CD4-positive, alpha-beta memory T cell (primary cell): Measurements from ENCODE around the gene CMTR1. TPM values are rescaled to one million over a fixed set of nuclear protein-coding genes. Genes with fewer than 3 reads are reported as not detected.

Experiments
- CTCF ChIA-PET: fragments of 350-600 bp; sonication (Branson Sonifier 250); formaldehyde crosslinking; loops from one replicate; lab custom pipeline; 2021; ENCODE audit warnings: inconsistent platforms; ENCODE audit not compliant: partially characterized antibody; lab: Charles Lee
- POLR2A ChIA-PET: fragments of 350-600 bp; sonication (Branson Sonifier 250); formaldehyde crosslinking; loops from one replicate; lab custom pipeline; 2021; ENCODE audit not compliant: partially characterized antibody; lab: Charles Lee
- DNase-seq, 5 donors: peaks; one replicate each; pipeline versions ENCODE4 v3.0.0 to v3.0.0-alpha.2; 2020 to 2022; ENCODE audit warnings: mixed read lengths in 1 of 5
- H3K27ac ChIP-seq: one replicate; pipeline ENCODE4 v1.7.0; 2013; ENCODE audit warnings: low read depth, low read length
- H3K27me3 ChIP-seq: 2 replicates; pipeline ENCODE4 v1.7.0; 2013; ENCODE audit warnings: mild to moderate bottlenecking, low read length, moderate library complexity; ENCODE audit not compliant: insufficient read depth
- H3K36me3 ChIP-seq: 2 replicates; pipeline ENCODE4 v1.7.0; 2013; ENCODE audit warnings: mild to moderate bottlenecking, low read length, moderate library complexity; ENCODE audit not compliant: insufficient read depth
- H3K4me1 ChIP-seq: 2 replicates; pipeline ENCODE4 v1.7.0; 2013; ENCODE audit warnings: mild to moderate bottlenecking, low read length, moderate library complexity; ENCODE audit not compliant: insufficient read depth
- H3K4me3 ChIP-seq, 2 donors: one replicate each; pipeline ENCODE4 v1.7.0; 2013; ENCODE audit warnings: low read length in 2 of 2, mild to moderate bottlenecking in 1 of 2
- H3K9me3 ChIP-seq, 2 donors: one replicate each; pipeline ENCODE4 v1.7.0; 2013; ENCODE audit warnings: low read length in 2 of 2, control low read depth in 1 of 2; ENCODE audit not compliant: control insufficient read depth in 1 of 2
- H3K27ac Mint-ChIP-seq, 7 donors: one replicate each; pipeline ENCODE4 v1.8.0; 2020 to 2021; ENCODE audit warnings: mixed read lengths in 7 of 7, mild to moderate bottlenecking in 6 of 7, inconsistent platforms in 3 of 7, moderate library complexity in 3 of 7
- H3K27me3 Mint-ChIP-seq, 2 donors: one replicate each; pipeline ENCODE4 v1.8.0; 2020 to 2021; ENCODE audit warnings: mixed read lengths in 2 of 2
- H3K36me3 Mint-ChIP-seq, 2 donors: one replicate each; pipeline ENCODE4 v1.8.0; 2020 to 2021; ENCODE audit warnings: mixed read lengths in 2 of 2, inconsistent platforms in 1 of 2, mild to moderate bottlenecking in 1 of 2
- H3K4me1 Mint-ChIP-seq, 4 donors: one replicate each; pipeline ENCODE4 v1.8.0; 2020 to 2021; ENCODE audit warnings: mixed read lengths in 4 of 4, mild to moderate bottlenecking in 1 of 4
- H3K4me3 Mint-ChIP-seq, 8 donors: one replicate each; pipeline ENCODE4 v1.8.0; 2020 to 2021; ENCODE audit warnings: mixed read lengths in 8 of 8, mild to moderate bottlenecking in 7 of 8, moderate library complexity in 6 of 8, inconsistent platforms in 3 of 8
- H3K9me3 Mint-ChIP-seq, 8 donors: one replicate each; pipeline ENCODE4 v1.8.0; 2020 to 2021; ENCODE audit warnings: mixed read lengths in 8 of 8, mild to moderate bottlenecking in 5 of 8, inconsistent platforms in 3 of 8, moderate library complexity in 1 of 8
- intact Hi-C: fragments of 100-400 bp; cut with micrococcal nuclease; formaldehyde crosslinking; loops from one replicate; pipeline ENCODE4 v1.15.1; 2023
- polyA plus RNA-seq, 2 donors: library from polyadenylated mRNA; unstranded; fragments of 300-500 nt; fragmentation: Illumina TruSeq; gene quantifications; one replicate each; pipeline ENCODE4 v1.2.3, GENCODE V29; 2021
- total RNA-seq, 2 experiments: library from RNA; stranded (reverse); gene quantifications; one replicate each; pipeline ENCODE4 v1.2.3, GENCODE V29; 2021

The CMTR1 gene
- total RNA-seq: 10 to 100 TPM; 75.0 to 79.1 TPM
- 10 to 100 TPM; 28.4 to 32.6 TPM for polyA plus RNA-seq

- peak within 1 kb of the TSS; percentile 95 to 100 (median 97) for H3K27ac Mint-ChIP-seq
- H3K9me3 Mint-ChIP-seq: peaks cover 0 to 8% (median 0%) of the 10 kb centered on the region in 8 donors
- peak; percentile 97 to 98 (median 97) for DNase-seq
- POLR2A ChIA-PET: interaction anchor here (0.5 to 2.5 kb wide), 22 partner anchors 10 to 1312 kb away, joined by 3 to 40 read pairs (median 4); partner anchors contain the start of genes CCDC167, MDGA1, PPIL1 and RNF8
- peaks cover 24 to 52% (median 40%) of the 10 kb centered on the region in 4 donors for H3K4me1 Mint-ChIP-seq
- H3K9me3 ChIP-seq: no peaks in the 10 kb centered on the region
- H3K4me1 ChIP-seq: peaks cover 32% of the 10 kb centered on the region
- intact Hi-C loops: loop anchor here (1.0 to 5.0 kb wide), 5 partner anchors 69 to 384 kb away; partner anchors contain the start of gene ZFAND3
- CTCF ChIA-PET: interaction anchor here (1.0 to 1.2 kb wide), 3 partner anchors 10 to 107 kb away, joined by 3 read pairs; no protein-coding TSS in a partner anchor
- H3K27me3 ChIP-seq: no peaks in the 10 kb centered on the region
- peak within 1 kb of the TSS; percentile 61 to 95 for H3K4me3 ChIP-seq
- peaks cover 3 to 5% of the 10 kb centered on the region in 2 donors for H3K27me3 Mint-ChIP-seq
- H3K4me3 Mint-ChIP-seq: peak within 1 kb of the TSS; percentile 92 to 98 (median 93)
- peaks cover 19 to 39% of the 10 kb centered on the region in 2 donors for H3K36me3 Mint-ChIP-seq
- peaks cover 28% of the 10 kb centered on the region for H3K36me3 ChIP-seq
- H3K27ac ChIP-seq: peak within 1 kb of the TSS; percentile 96
Measured at GRCh38 chr6:37432916-37433656, at the start of gene CMTR1. Gene CMTR1 (plus strand): TSS chr6:37433221. CDS start chr6:37435630, 2,409 bp downstream.

- Histone ChIP-seq H3K4me3 (no peak overlapping the region), H3K27me3 (no peaks in the 10 kb centered on the region), H3K9me3 (no peaks in the 10 kb centered on the region), H3K27ac (no peak overlapping the region), H3K4me1 (no peaks in the 10 kb centered on the region), H3K36me3 (peaks cover 8% of the 10 kb centered on the region)
- Mint-ChIP-seq H3K4me3 (no peak overlapping the region), H3K27ac (no peak overlapping the region), H3K27me3 (no peaks in the 10 kb centered on the region), H3K36me3 (peaks cover 9 to 26% of the 10 kb centered on the region in 2 donors), H3K4me1 (no peaks in the 10 kb centered on the region), H3K9me3 (no peaks in the 10 kb centered on the region)
- CTCF ChIA-PET: no interaction called here
- intact Hi-C loops: no loop called here
- no peak for DNase-seq
- POLR2A ChIA-PET: no interaction called here
Measured at GRCh38 chr6:37388578-37388977, 44.4 kb upstream of the CMTR1 start.

DNA sequence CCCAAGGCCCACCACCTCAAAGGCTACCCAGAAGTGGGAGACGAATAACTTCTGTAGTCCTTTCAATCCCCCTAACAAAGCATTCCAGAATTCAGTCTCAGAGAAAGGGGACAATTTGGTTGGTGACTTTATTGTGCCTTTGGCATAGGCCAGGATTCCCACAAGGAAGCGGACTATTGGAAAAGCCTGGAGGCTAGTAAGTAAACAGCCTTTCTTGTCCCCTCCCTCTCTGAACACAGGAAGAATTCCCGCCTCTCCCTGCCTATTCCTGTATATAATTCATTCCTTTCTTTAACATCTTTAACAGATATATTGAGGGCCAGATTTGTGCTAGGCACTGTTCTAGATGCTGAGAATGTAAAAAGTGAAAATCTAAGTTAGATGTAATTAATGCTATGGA lies 43.2 kb upstream of the CMTR1 start:
- H3K4me3 Mint-ChIP-seq: no peak overlapping the region
- H3K36me3 ChIP-seq: peaks cover 8% of the 10 kb centered on the region
- no peaks in the 10 kb centered on the region for H3K27me3 ChIP-seq
- no peak overlapping the region for H3K27ac ChIP-seq
- H3K27ac Mint-ChIP-seq: no peak overlapping the region
- intact Hi-C loops: no loop called here
- H3K36me3 Mint-ChIP-seq: peaks cover 13 to 23% of the 10 kb centered on the region in 2 donors
- H3K9me3 ChIP-seq: no peaks in the 10 kb centered on the region
- ChIA-PET CTCF (no interaction called here), POLR2A (no interaction called here)
- no peaks in the 10 kb centered on the region for H3K4me1 ChIP-seq
- no peaks in the 10 kb centered on the region for H3K27me3 Mint-ChIP-seq
- no peaks in the 10 kb centered on the region for H3K9me3 Mint-ChIP-seq
- no peak overlapping the region for H3K4me3 ChIP-seq
- no peak for DNase-seq
- no peaks in the 10 kb centered on the region for H3K4me1 Mint-ChIP-seq

GRCh38 chr6:37391120-37391519 lies 41.9 kb upstream of the CMTR1 start:
- no peak overlapping the region for H3K27ac ChIP-seq
- no peak overlapping the region for H3K4me3 Mint-ChIP-seq
- peaks cover 8% of the 10 kb centered on the region for H3K36me3 ChIP-seq
- no peaks in the 10 kb centered on the region for H3K9me3 ChIP-seq
- peak overlapping the region in 4 of 7 donors; percentile 3 to 69 (median 24) for H3K27ac Mint-ChIP-seq
- peaks cover 13 to 23% of the 10 kb centered on the region in 2 donors for H3K36me3 Mint-ChIP-seq
- ChIA-PET CTCF (no interaction called here), POLR2A (no interaction called here)
- DNase-seq: no peak
- H3K4me1 ChIP-seq: no peaks in the 10 kb centered on the region
- no peak overlapping the region for H3K4me3 ChIP-seq
- H3K9me3 Mint-ChIP-seq: no peaks in the 10 kb centered on the region
- no peaks in the 10 kb centered on the region for H3K4me1 Mint-ChIP-seq
- H3K27me3 Mint-ChIP-seq: no peaks in the 10 kb centered on the region
- intact Hi-C loops: no loop called here
- H3K27me3 ChIP-seq: no peaks in the 10 kb centered on the region

DNA sequence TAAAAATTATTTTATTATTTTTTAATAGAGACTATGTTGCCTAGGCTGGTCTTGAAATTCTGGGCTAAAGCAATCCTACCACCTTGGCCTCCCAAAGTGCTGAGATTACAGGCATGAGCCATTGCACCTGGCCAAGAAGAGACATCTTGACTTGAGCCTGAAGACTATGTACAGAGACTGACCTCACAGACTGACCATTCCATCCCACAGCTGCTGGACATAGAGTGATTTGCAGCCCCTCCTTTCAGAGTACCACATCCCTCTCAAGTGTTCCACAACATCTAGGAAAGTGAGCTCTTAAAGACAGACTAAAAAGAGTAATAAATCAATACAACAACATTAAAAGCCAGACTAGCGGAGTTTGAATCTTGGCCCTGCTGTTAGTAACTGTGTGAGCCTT lies 40.2 kb upstream of the CMTR1 start:
- Mint-ChIP-seq H3K36me3 (peaks cover 10 to 16% of the 10 kb centered on the region in 2 donors), H3K4me1 (no peaks in the 10 kb centered on the region), H3K4me3 (no peak overlapping the region), H3K9me3 (no peaks in the 10 kb centered on the region), H3K27me3 (no peaks in the 10 kb centered on the region), H3K27ac (peak overlapping the region in 1 of 7 donors; percentile 82)
- intact Hi-C loops: no loop called here
- H3K9me3 ChIP-seq: no peaks in the 10 kb centered on the region
- CTCF ChIA-PET: interaction anchor here (1.3 kb wide), 1 partner anchor 11 kb away, joined by 7 read pairs; no protein-coding TSS in a partner anchor
- no peak overlapping the region for H3K27ac ChIP-seq
- H3K27me3 ChIP-seq: no peaks in the 10 kb centered on the region
- H3K36me3 ChIP-seq: peaks cover 8% of the 10 kb centered on the region
- POLR2A ChIA-PET: no interaction called here
- DNase-seq: no peak
- H3K4me1 ChIP-seq: no peaks in the 10 kb centered on the region
- no peak overlapping the region for H3K4me3 ChIP-seq

DNA sequence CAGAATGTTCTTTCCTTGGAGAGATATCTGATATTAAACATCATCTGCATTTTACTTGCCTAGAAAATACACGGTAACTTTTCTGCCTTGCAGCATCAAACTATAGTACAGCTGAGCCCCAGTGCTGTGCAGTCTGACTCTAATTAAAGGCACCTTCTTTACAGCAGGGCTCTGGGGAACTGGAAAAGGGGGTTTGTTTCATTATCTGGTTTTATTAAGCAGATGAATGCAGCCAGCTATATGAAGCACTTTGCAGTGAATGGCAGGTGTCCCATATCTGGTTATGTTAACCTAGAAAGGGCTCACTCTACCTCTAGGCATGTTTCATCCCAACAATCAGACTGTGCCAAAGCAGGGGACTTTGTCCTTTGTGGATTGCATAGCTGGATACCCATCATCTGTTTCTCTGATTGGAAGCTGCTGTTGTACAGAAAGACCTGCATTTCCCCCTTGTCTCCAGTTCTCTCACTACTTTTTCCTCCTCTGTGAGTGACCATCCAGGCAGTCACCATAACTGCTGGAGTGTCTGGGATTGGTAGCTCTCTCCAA lies 39.6 kb upstream of the CMTR1 start:
- intact Hi-C loops: no loop called here
- Histone ChIP-seq H3K27ac (no peak overlapping the region), H3K4me1 (no peaks in the 10 kb centered on the region), H3K4me3 (no peak overlapping the region), H3K27me3 (no peaks in the 10 kb centered on the region), H3K9me3 (no peaks in the 10 kb centered on the region), H3K36me3 (peaks cover 8% of the 10 kb centered on the region)
- DNase-seq: no peak
- H3K27ac Mint-ChIP-seq: peak overlapping the region in 2 of 7 donors; percentile 29 to 77
- no peaks in the 10 kb centered on the region for H3K9me3 Mint-ChIP-seq
- ChIA-PET POLR2A (no interaction called here), CTCF (interaction anchor here (1.1 to 1.3 kb wide), 2 partner anchors 12 to 174 kb away, joined by 3 to 7 read pairs; no protein-coding TSS in a partner anchor)
- H3K4me3 Mint-ChIP-seq: no peak overlapping the region
- no peaks in the 10 kb centered on the region for H3K4me1 Mint-ChIP-seq
- peaks cover 10 to 16% of the 10 kb centered on the region in 2 donors for H3K36me3 Mint-ChIP-seq
- no peaks in the 10 kb centered on the region for H3K27me3 Mint-ChIP-seq

DNA sequence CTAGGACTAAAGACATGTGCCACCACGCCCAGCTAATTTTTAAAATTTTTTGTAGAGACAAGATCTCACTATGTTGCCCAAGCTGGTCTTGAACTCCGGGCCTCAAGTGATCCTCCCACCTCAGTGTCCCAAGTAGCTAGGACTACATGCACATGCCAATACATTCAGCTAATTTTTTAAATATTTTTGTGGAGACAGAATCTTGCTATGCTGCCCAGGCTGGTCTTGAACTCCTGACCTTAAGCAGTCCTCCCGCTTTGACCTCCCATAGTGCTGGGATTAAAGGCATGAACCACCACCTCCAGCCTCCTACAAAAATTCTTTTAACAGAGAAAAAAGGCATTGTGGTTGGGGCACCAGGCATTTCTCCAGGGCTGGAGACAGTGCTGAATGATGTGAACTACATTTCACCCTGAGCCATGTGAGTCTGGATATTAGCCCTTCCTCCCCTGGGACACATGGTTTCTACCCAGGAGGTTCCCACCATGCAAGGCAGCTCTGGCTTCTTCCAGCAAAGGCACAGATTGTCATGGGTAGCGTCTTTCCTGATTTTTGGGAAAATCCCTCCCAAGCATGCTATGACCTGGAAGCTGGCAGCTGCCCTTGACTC lies 36.3 kb upstream of the CMTR1 start:
- Histone ChIP-seq H3K4me3 (no peak overlapping the region), H3K9me3 (no peaks in the 10 kb centered on the region), H3K27ac (no peak overlapping the region), H3K4me1 (no peaks in the 10 kb centered on the region), H3K27me3 (no peaks in the 10 kb centered on the region), H3K36me3 (no peaks in the 10 kb centered on the region)
- intact Hi-C loops: no loop called here
- Mint-ChIP-seq H3K9me3 (no peaks in the 10 kb centered on the region), H3K4me1 (no peaks in the 10 kb centered on the region), H3K36me3 (peaks cover 4 to 16% of the 10 kb centered on the region in 2 donors), H3K4me3 (no peak overlapping the region), H3K27me3 (no peaks in the 10 kb centered on the region), H3K27ac (peak overlapping the region in 1 of 7 donors; percentile 5)
- DNase-seq: no peak
- ChIA-PET CTCF (no interaction called here), POLR2A (no interaction called here)
